Esophagus muscularis mucosa (tissue), 4 donors: ENCODE measurements around the gene MT1B. TPM values are rescaled to one million over a fixed set of nuclear protein-coding genes. Genes with fewer than 3 reads are reported as not detected.
A peak's percentile ranks its signal among the peaks of the same experiment; 100 is the strongest.
"Not testable (repeated sequence)": the region's sequence is repeated elsewhere in the genome, so short reads cannot be mapped to it uniquely, and the experiment has no call there.

ENCODE experiments used
- DNase-seq: peaks from one replicate; pipeline ENCODE4 v3.0.0-alpha.2; 2017; ENCODE audit errors: extremely low spot score
- H3K27ac ChIP-seq, 4 donors: fragments of 200-600 bp; sonication (generic); replicated peaks in 1 of 4; 1 replicate in 3 of 4; 2 replicates in 1 of 4; pipeline ENCODE4 v1.5.1; 2016 to 2019; ENCODE audit warnings: mild to moderate bottlenecking in 1 of 4
- H3K27me3 ChIP-seq, 4 donors: fragments of 200-600 bp; sonication (generic); one replicate each; pipeline versions ENCODE4 v1.5.1 to v1.6.0; 2016 to 2019
- H3K36me3 ChIP-seq, 4 donors: fragments of 200-600 bp; sonication (generic); one replicate each; pipeline ENCODE4 v1.5.1; 2016 to 2019
- H3K4me1 ChIP-seq, 4 donors: fragments of 200-600 bp; sonication (generic); one replicate each; pipeline ENCODE4 v1.5.1; 2016 to 2019
- H3K4me3 ChIP-seq, 4 donors: fragments of 200-600 bp; sonication (generic); 1 replicate in 2 of 4; 2 replicates in 2 of 4; pipeline ENCODE4 v1.5.1; 2016 to 2019; ENCODE audit warnings: mild to moderate bottlenecking in 4 of 4, moderate library complexity in 1 of 4
- H3K9me3 ChIP-seq, 4 donors: fragments of 200-600 bp; sonication (generic); 1 replicate in 3 of 4; 2 replicates in 1 of 4; pipeline ENCODE4 v1.5.1; 2016 to 2019
- EP300 ChIP-seq: sonication (generic); formaldehyde crosslinking; IDR thresholded peaks from one replicate; pipeline ENCODE4 v1.6.1; 2017; ENCODE audit warnings: antibody characterized with exemption
- POLR2A ChIP-seq: fragments of 450-650 bp; IDR thresholded peaks from one replicate; pipeline ENCODE4 v1.6.1; 2017; ENCODE audit warnings: antibody characterized with exemption, moderate library complexity, mild to moderate bottlenecking, low read depth
- POLR2AphosphoS5 ChIP-seq, 2 donors: sonication (generic); formaldehyde crosslinking; IDR thresholded peaks; one replicate each; pipeline ENCODE4 v1.6.1; 2017; ENCODE audit warnings: antibody characterized with exemption in 2 of 2
- WGBS: methylation state at CpG from one replicate; pipeline ENCODE4 v1.1.5; 2018; 5-methylcytosine and 5-hydroxymethylcytosine counted together
- intact Hi-C: fragments of 100-400 bp; cut with DNase I; formaldehyde crosslinking; loops from one replicate; pipeline ENCODE4 v1.15.1; 2023
- total RNA-seq, 4 donors: library from RNA; depleted of rRNA; stranded (reverse); fragments of >200 nt; gene quantifications; one replicate each; pipeline versions ENCODE4 v1.1.0 to v1.2.1, GENCODE V29; 2016
- TF ChIP-seq, protein P1 (sequence below), 3 experiments: fragments of 200-600 bp in 2 of 3; fragments of 450-650 bp in 1 of 3; sonication (generic) in 2 of 3; IDR thresholded peaks; one replicate each; pipeline ENCODE4 v1.5.1; 2017 to 2019; ENCODE audit warnings: antibody characterized with exemption in 3 of 3, mild to moderate bottlenecking in 2 of 3, moderate library complexity in 1 of 3

Gene MT1B
- total RNA-seq, 4 donors from 2014 or later = not detected

DNA sequence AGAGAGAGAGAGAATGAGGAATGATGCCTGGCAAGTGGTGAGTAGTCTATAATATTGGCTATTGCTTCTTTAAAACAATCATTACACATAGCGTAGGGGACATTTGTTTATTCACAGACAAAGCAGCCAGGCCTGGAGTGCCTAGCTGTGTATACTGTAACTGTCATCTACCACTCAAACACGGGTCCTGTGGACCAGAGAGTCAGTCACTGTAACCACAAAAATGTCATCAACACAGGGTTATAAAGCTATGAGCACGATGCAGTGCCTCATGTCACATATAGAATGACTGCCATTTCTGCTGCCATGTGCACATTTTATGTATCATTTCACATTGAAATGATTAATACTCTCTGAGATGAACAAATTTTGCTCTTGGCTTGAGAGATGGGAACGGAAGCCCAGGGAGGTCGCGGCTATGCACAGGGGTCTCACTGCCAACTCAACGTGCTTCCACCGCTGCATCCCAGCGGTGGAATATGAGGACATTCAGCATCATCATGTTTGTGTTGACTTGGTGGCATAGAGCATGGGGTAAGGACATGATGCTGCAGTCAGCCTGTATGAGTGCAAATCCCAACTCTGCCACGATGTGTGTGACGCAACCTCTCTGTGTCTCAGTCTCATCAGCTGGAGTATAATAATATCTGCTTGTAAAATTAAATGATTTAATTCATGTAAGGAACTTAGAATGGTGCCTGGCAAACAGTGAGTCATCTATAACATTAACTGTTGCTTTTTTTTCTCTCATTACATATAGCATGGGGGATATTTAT lies 21.3 kb downstream of the MT1B start:
- 85% methylated on average over 11 of the region's 11 CpGs for WGBS

DNA sequence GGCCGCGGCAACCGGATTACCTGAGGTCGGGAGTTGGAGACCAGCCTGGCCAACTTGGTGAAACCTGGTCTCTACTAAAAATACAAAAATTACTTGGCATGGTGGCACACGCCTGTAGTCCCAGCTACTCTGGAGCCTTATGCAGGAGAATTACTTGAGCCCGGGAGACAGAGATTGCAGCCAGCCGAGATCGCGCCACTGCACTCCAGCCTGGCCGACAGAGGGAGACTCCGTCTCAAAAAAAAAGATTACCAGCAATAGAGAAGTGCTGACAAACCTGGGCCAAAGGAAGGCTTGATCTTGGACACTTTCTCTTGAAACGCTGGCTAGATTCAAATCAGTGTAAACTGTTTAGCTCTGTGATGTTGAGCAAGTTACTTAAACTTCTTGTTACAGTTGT lies 22.2 kb downstream of the MT1B start:
- no peaks in the 10 kb centered on the region for H3K9me3 ChIP-seq
- TF ChIP-seq, protein P1, sequence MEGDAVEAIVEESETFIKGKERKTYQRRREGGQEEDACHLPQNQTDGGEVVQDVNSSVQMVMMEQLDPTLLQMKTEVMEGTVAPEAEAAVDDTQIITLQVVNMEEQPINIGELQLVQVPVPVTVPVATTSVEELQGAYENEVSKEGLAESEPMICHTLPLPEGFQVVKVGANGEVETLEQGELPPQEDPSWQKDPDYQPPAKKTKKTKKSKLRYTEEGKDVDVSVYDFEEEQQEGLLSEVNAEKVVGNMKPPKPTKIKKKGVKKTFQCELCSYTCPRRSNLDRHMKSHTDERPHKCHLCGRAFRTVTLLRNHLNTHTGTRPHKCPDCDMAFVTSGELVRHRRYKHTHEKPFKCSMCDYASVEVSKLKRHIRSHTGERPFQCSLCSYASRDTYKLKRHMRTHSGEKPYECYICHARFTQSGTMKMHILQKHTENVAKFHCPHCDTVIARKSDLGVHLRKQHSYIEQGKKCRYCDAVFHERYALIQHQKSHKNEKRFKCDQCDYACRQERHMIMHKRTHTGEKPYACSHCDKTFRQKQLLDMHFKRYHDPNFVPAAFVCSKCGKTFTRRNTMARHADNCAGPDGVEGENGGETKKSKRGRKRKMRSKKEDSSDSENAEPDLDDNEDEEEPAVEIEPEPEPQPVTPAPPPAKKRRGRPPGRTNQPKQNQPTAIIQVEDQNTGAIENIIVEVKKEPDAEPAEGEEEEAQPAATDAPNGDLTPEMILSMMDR (IDR thresholded peaks at IDR 0.05) = peak; percentile 58 to 67 (median 67)
- TF ChIP-seq POLR2AphosphoS5 (IDR thresholded peaks at IDR 0.05) = no peak
- DNase-seq = no peak
- H3K4me3 ChIP-seq = no peak overlapping the region
- peaks cover 0 to 85% (median 25%) of the 10 kb centered on the region in 4 donors for H3K27me3 ChIP-seq
- H3K36me3 ChIP-seq = no peaks in the 10 kb centered on the region
- no peak overlapping the region for H3K27ac ChIP-seq
- 55% methylated on average over 9 of the region's 12 CpGs for WGBS
- intact Hi-C loops = loop anchor here (2.0 kb wide), 1 partner anchor 29 kb away; no protein-coding TSS in a partner anchor
- H3K4me1 ChIP-seq = peaks cover 11 to 25% (median 20%) of the 10 kb centered on the region in 4 donors

More for the DNA sequence above, 21.3 kb downstream of the MT1B start:
- no peaks in the 10 kb centered on the region for H3K36me3 ChIP-seq
- DNase-seq = no peak
- no peak overlapping the region for H3K27ac ChIP-seq
- H3K4me1 ChIP-seq = peaks cover 14 to 32% (median 24%) of the 10 kb centered on the region in 4 donors
- H3K9me3 ChIP-seq = no peaks in the 10 kb centered on the region
- intact Hi-C loops = loop anchor here (2.0 kb wide), 1 partner anchor 30 kb away; no protein-coding TSS in a partner anchor
- H3K27me3 ChIP-seq = peaks cover 3 to 95% (median 35%) of the 10 kb centered on the region in 4 donors
- H3K4me3 ChIP-seq = no peak overlapping the region
- TF ChIP-seq POLR2A = no peak
- TF ChIP-seq, protein P1 (IDR thresholded peaks at IDR 0.05) = no peak
- no peak for TF ChIP-seq EP300
- TF ChIP-seq POLR2AphosphoS5 (IDR thresholded peaks at IDR 0.05) = no peak

DNA sequence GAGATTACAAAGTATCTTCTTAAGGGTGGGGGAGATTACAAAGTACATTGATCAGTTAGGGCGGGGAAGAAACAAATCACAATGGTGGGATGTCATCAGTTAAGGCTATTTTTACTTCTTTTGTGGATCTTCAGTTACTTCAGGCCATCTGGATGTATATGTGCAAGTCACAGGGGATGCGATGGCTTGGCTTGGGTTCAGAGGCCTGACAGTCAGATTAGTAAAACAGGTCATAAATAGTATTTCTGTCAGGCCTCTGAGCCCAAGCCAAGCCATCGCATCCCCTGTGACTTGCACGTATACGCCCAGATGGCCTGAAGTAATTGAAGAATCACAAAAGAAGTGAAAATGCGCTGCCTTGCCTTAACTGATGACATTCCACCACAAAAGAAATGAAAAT lies 22.9 kb downstream of the MT1B start:
- H3K4me3 ChIP-seq, DNase-seq, H3K27ac ChIP-seq, H3K36me3 ChIP-seq, intact Hi-C loops, H3K9me3 ChIP-seq: not testable (repeated sequence)
- peaks cover 8 to 19% (median 15%) of the 10 kb centered on the region in 4 donors for H3K4me1 ChIP-seq
- 90% methylated on average over 6 of the region's 6 CpGs for WGBS
- peaks cover 0 to 78% (median 19%) of the 10 kb centered on the region in 4 donors for H3K27me3 ChIP-seq

DNA sequence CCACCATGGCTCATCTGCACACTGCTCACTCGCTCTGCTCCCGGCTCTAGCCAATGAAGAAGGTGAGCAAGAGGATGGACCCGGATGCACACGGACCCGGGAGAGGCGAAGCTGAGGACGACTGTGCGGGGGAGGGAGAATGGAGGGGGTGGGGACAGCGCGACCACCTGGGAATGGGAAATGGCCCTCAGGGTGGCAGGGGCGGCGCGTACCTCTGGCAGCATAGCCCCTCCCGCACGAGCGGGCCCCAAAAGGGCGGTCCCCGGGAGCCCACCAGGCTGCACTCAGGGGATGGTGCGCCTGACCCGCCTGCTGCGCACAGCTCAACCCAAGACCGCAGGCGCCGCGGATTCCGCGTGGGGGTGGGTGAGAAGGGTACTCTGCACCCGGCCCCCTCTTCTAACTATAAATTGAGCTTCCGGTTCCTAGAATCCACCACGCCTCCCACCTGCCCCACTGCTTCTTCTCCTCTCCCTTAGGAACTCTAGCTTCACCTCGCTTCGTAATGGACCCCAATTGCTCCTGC lies 24.1 kb downstream of the MT1B start:
- no peak for DNase-seq
- peaks cover 9 to 14% (median 11%) of the 10 kb centered on the region in 4 donors for H3K4me1 ChIP-seq
- no peaks in the 10 kb centered on the region for H3K9me3 ChIP-seq
- WGBS = 12% methylated on average over 7 of the region's 32 CpGs
- H3K4me3 ChIP-seq = peak overlapping the region; percentile 3 to 30 (median 19)
- intact Hi-C loops = no loop called here
- no peaks in the 10 kb centered on the region for H3K36me3 ChIP-seq
- TF ChIP-seq POLR2A (no peak), EP300 (no peak), POLR2AphosphoS5 (IDR thresholded peaks at IDR 0.05) (no peak)
- TF ChIP-seq, protein P1 (IDR thresholded peaks at IDR 0.05) = no peak
- H3K27me3 ChIP-seq = peaks cover 0 to 67% (median 10%) of the 10 kb centered on the region in 4 donors
- no peak overlapping the region for H3K27ac ChIP-seq

DNA sequence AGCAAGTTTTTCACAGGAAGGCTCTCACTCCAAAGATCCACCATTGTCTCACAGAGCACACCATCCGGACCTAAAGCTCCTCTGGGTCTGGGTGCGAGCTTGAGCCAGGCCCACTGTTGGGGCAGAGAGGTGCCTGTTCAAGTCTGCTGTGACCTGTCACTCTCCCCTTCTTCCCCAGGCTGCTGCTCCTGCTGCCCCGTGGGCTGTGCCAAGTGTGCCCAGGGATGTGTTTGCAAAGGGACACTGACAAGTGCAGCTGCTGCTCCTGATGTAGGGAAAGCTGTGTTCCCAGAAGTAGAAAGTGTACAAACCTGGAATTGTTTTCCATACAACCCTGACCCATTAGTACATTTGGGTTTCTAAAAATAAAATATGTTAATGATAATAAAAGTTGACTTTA lies 25.8 kb downstream of the MT1B start:
- no peak for TF ChIP-seq POLR2A
- TF ChIP-seq, protein P1 (IDR thresholded peaks at IDR 0.05) = no peak
- no peak for TF ChIP-seq POLR2AphosphoS5 (IDR thresholded peaks at IDR 0.05)
- TF ChIP-seq EP300 = no peak
- intact Hi-C loops = no loop called here
- peaks cover 0 to 49% (median 10%) of the 10 kb centered on the region in 4 donors for H3K27me3 ChIP-seq
- H3K4me1 ChIP-seq = peaks cover 19 to 25% (median 24%) of the 10 kb centered on the region in 4 donors
- DNase-seq = no peak
- no peaks in the 10 kb centered on the region for H3K36me3 ChIP-seq
- H3K27ac ChIP-seq = no peak overlapping the region
- no peaks in the 10 kb centered on the region for H3K9me3 ChIP-seq
- WGBS = 80% methylated on average over 3 of the region's 3 CpGs
- H3K4me3 ChIP-seq = no peak overlapping the region
